Sigmoid colon (tissue), 7 donors: ENCODE results near the gene PNRC1. TPM values are rescaled to one million over a fixed set of nuclear protein-coding genes. Genes with fewer than 3 reads are reported as not detected.

ENCODE experiments used
- DNase-seq: peaks from one replicate; pipeline ENCODE4 v3.0.0-alpha.2; 2019
- H3K27ac ChIP-seq, 4 donors: fragments of 200-600 bp; sonication (generic); one replicate each; pipeline ENCODE4 v1.5.1; 2016 to 2019; ENCODE audit warnings: mild to moderate bottlenecking in 1 of 4
- H3K27me3 ChIP-seq, 3 donors: fragments of 200-600 bp; sonication (generic); one replicate each; pipeline ENCODE4 v1.5.1; 2019; ENCODE audit warnings: mild to moderate bottlenecking in 1 of 3
- H3K36me3 ChIP-seq, 4 donors: fragments of 200-600 bp; sonication (generic); one replicate each; pipeline ENCODE4 v1.5.1; 2016 to 2019
- H3K4me1 ChIP-seq, 4 donors: fragments of 200-600 bp; sonication (generic); one replicate each; pipeline ENCODE4 v1.5.1; 2017 to 2019
- H3K4me3 ChIP-seq, 4 donors: fragments of 200-600 bp; sonication (generic); one replicate each; pipeline ENCODE4 v1.5.1; 2017 to 2019; ENCODE audit warnings: mild to moderate bottlenecking in 2 of 4, moderate library complexity in 1 of 4
- H3K9me3 ChIP-seq, 4 donors: fragments of 200-600 bp in 3 of 4; sonication (generic) in 3 of 4; one replicate each; pipeline versions ENCODE4 v1.5.1 to v1.6.1; 2013 to 2019
- EP300 ChIP-seq, 4 donors: sonication (generic); formaldehyde crosslinking; IDR thresholded peaks; one replicate each; pipeline ENCODE4 v1.6.1; 2017; ENCODE audit warnings: antibody characterized with exemption in 4 of 4
- POLR2A ChIP-seq, 2 donors: fragments of 450-650 bp; IDR thresholded peaks; one replicate each; pipeline ENCODE4 v1.6.1; 2016; ENCODE audit warnings: antibody characterized with exemption in 2 of 2, mild to moderate bottlenecking in 2 of 2, moderate library complexity in 2 of 2
- POLR2AphosphoS5 ChIP-seq, 4 donors: sonication (generic); formaldehyde crosslinking; IDR thresholded peaks; one replicate each; pipeline ENCODE4 v1.6.1; 2017; ENCODE audit warnings: antibody characterized with exemption in 4 of 4
- WGBS, 2 donors: extraction: QIAGEN DNeasy Blood & Tissue Kit; methylation state at CpG; one replicate each; pipeline ENCODE4 v1.1.7; 2013; 5-methylcytosine and 5-hydroxymethylcytosine counted together
- intact Hi-C: fragments of 100-400 bp; cut with DNase I; formaldehyde crosslinking; loops from one replicate; pipeline ENCODE4 v1.15.1; 2023
- polyA plus RNA-seq, 3 donors: library from polyadenylated mRNA; stranded (reverse); fragments of 200-250 nt; gene quantifications; one replicate each; pipeline ENCODE4 v1.2.3, GENCODE V29; 2013
- total RNA-seq, 4 donors: library from RNA; depleted of rRNA; stranded (reverse); fragments of >200 nt; gene quantifications; one replicate each; pipeline ENCODE4 v1.1.0, GENCODE V29; 2016
- TF ChIP-seq, protein P1 (sequence below), 4 experiments: fragments of 450-650 bp in 3 of 4; fragments of 200-600 bp in 1 of 4; IDR thresholded peaks; one replicate each; pipeline ENCODE4 v1.5.1; 2016 to 2019; ENCODE audit warnings: antibody characterized with exemption in 4 of 4, mild to moderate bottlenecking in 3 of 4, moderate library complexity in 2 of 4
- donor health status: healthy with polysubstance abuse.
- donor health status: Bipolar disorder and iron deficiency.
- donor health status: healthy.

PNRC1 gene
- total and polyA plus RNA-seq, 7 donors: 44.2 to 349 (median 211) TPM

DNA sequence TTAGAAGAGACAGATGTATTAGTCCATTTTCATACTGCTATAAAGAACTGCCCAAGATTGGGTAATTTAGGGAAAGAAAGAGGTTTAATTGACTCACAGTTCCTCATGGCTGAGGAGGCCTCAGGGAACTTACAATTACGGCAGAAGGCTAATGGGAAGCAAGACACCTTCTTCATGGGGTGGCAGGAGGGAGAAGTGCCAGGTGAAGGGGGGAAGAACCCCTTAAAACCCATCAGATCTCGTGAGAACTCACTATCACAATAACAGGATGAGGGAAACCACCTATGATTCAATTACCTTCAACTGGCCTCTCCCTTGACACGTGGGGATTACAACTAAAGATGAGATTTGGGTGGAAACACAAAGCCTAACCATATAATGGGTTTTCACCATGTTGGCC is 28.9 kb upstream of the PNRC1 start:
- intact Hi-C loops: no loop called here
- Histone ChIP-seq H3K4me1 (peaks cover 0 to 5% (median 0%) of the 10 kb centered on the region in 4 donors), H3K27me3 (no peaks in the 10 kb centered on the region), H3K36me3 (no peaks in the 10 kb centered on the region), H3K9me3 (no peaks in the 10 kb centered on the region), H3K27ac (no peak overlapping the region), H3K4me3 (no peak overlapping the region)
- no peak for TF ChIP-seq EP300 (IDR thresholded peaks at IDR 0.05)
- TF ChIP-seq, protein P1, sequence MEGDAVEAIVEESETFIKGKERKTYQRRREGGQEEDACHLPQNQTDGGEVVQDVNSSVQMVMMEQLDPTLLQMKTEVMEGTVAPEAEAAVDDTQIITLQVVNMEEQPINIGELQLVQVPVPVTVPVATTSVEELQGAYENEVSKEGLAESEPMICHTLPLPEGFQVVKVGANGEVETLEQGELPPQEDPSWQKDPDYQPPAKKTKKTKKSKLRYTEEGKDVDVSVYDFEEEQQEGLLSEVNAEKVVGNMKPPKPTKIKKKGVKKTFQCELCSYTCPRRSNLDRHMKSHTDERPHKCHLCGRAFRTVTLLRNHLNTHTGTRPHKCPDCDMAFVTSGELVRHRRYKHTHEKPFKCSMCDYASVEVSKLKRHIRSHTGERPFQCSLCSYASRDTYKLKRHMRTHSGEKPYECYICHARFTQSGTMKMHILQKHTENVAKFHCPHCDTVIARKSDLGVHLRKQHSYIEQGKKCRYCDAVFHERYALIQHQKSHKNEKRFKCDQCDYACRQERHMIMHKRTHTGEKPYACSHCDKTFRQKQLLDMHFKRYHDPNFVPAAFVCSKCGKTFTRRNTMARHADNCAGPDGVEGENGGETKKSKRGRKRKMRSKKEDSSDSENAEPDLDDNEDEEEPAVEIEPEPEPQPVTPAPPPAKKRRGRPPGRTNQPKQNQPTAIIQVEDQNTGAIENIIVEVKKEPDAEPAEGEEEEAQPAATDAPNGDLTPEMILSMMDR (IDR thresholded peaks at IDR 0.05): no peak
- no peak for TF ChIP-seq POLR2AphosphoS5 (IDR thresholded peaks at IDR 0.05)
- TF ChIP-seq POLR2A (IDR thresholded peaks at IDR 0.05): no peak
- no peak for DNase-seq
- 73 to 75% methylated on average over 3 of the region's 3 CpGs for WGBS, 2 donors

DNA sequence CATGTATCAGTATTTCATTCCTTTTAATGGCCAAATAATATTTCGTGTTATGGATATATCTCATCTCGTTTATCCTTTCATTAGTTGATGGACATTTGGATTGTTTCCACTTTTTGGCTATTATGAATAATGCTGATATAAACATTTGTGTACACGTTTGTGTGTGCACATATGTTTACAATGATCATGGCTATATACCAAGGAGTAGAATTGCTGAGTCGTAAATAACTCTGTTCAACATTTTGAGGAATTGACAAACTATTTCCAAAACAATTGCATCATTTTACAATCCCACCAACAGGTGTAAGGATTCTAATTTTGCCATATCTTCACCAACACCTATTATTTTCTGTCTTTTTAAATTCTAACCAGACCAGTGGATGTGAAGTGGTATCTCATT is 26.3 kb upstream of the PNRC1 start:
- WGBS, 2 donors: 88 to 90% methylated on average over 4 of the region's 4 CpGs
- H3K9me3 ChIP-seq: no peaks in the 10 kb centered on the region
- H3K27ac ChIP-seq: no peak overlapping the region
- intact Hi-C loops: no loop called here
- DNase-seq: no peak
- H3K36me3 ChIP-seq: no peaks in the 10 kb centered on the region
- no peak overlapping the region for H3K4me3 ChIP-seq
- no peaks in the 10 kb centered on the region for H3K27me3 ChIP-seq
- H3K4me1 ChIP-seq: peaks cover 0 to 5% (median 0%) of the 10 kb centered on the region in 4 donors
- no peak for TF ChIP-seq EP300 (IDR thresholded peaks at IDR 0.05)
- TF ChIP-seq, protein P1 (IDR thresholded peaks at IDR 0.05): no peak
- no peak for TF ChIP-seq POLR2AphosphoS5 (IDR thresholded peaks at IDR 0.05)
- no peak for TF ChIP-seq POLR2A (IDR thresholded peaks at IDR 0.05)

DNA sequence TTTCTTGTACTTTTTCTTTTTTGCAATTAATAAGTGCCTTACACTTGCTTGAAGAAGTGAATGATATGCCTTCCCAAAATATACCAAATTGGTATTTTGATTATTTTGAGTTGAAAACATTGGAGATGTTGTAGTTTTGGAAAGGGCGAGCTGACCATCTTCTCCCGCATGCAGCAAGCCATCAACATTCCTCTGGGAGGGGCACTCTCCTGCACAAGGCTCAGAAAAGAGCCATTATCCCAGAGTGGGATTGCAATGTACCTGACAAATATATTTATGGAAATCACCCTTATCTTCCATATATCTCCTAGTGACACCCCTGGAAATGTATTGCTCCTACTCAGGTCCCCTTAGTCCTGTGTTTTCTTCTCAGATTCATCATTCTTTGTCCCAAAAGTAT is 22.8 kb upstream of the PNRC1 start:
- Histone ChIP-seq H3K4me1 (no peaks in the 10 kb centered on the region), H3K9me3 (no peaks in the 10 kb centered on the region), H3K27me3 (no peaks in the 10 kb centered on the region), H3K36me3 (no peaks in the 10 kb centered on the region), H3K4me3 (no peak overlapping the region), H3K27ac (no peak overlapping the region)
- 91 to 94% methylated on average over 2 of the region's 2 CpGs for WGBS, 2 donors
- intact Hi-C loops: no loop called here
- DNase-seq: no peak
- TF ChIP-seq POLR2AphosphoS5 (IDR thresholded peaks at IDR 0.05): no peak
- TF ChIP-seq, protein P1 (IDR thresholded peaks at IDR 0.05): no peak
- no peak for TF ChIP-seq POLR2A (IDR thresholded peaks at IDR 0.05)
- no peak for TF ChIP-seq EP300 (IDR thresholded peaks at IDR 0.05)

DNA sequence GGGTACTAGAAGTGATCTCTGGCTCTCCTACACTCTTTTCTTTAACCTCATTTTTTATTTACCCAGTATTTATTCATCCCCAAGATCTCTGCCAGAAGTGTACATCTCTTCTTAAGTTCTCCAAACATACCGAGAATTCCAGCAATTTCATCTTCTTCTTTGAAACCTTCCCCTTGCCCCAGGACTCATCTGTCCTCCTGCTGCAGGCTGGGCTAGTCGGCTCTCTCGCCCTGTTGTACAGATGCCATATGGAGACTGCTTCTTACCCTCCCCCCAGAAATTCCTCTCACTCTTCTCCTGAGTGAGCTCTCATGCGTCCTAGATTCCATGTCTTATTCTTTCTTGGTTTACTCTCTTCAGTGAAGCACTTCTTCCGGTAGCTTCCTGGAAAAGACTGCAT is 21.9 kb upstream of the PNRC1 start:
- 75 to 80% methylated on average over 5 of the region's 5 CpGs for WGBS, 2 donors
- H3K27me3 ChIP-seq: no peaks in the 10 kb centered on the region
- DNase-seq: no peak
- no peak overlapping the region for H3K27ac ChIP-seq
- no peaks in the 10 kb centered on the region for H3K36me3 ChIP-seq
- no peaks in the 10 kb centered on the region for H3K4me1 ChIP-seq
- H3K4me3 ChIP-seq: no peak overlapping the region
- no peak for TF ChIP-seq EP300 (IDR thresholded peaks at IDR 0.05)
- TF ChIP-seq, protein P1 (IDR thresholded peaks at IDR 0.05): no peak
- no peak for TF ChIP-seq POLR2AphosphoS5 (IDR thresholded peaks at IDR 0.05)
- no peak for TF ChIP-seq POLR2A (IDR thresholded peaks at IDR 0.05)
- H3K9me3 ChIP-seq: no peaks in the 10 kb centered on the region
- intact Hi-C loops: no loop called here

DNA sequence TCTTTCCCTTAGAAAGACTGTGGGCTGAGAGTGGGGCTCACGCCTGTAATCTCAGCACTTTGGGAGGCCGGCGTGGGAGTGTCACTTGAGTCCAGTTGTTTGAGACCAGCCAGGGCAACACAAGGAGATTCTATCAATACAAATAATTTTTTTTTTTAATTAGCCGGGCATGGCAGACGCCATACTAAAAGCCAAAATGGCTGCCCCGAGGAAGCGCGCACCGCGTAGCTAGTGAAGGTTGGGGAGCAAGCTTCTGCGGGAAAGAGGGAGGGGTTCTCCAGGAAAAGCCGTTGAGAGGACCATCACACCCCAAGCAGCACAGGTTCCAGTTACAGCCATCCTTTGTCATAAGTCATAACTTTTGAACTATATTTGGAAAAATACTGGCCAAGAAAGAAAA is 21.3 kb upstream of the PNRC1 start:
- TF ChIP-seq, protein P1 (IDR thresholded peaks at IDR 0.05): no peak
- TF ChIP-seq POLR2AphosphoS5 (IDR thresholded peaks at IDR 0.05) (no peak), EP300 (IDR thresholded peaks at IDR 0.05) (no peak), POLR2A (IDR thresholded peaks at IDR 0.05) (no peak)
- intact Hi-C loops: no loop called here
- DNase-seq: no peak
- WGBS, 2 donors: 96 to 97% methylated on average over 12 of the region's 12 CpGs
- H3K27me3 ChIP-seq: no peaks in the 10 kb centered on the region
- no peak overlapping the region for H3K27ac ChIP-seq
- no peaks in the 10 kb centered on the region for H3K36me3 ChIP-seq
- H3K4me3 ChIP-seq: no peak overlapping the region
- no peaks in the 10 kb centered on the region for H3K4me1 ChIP-seq
- H3K9me3 ChIP-seq: no peaks in the 10 kb centered on the region
